Erythroblast (primary cell): Measurements from ENCODE around the gene CRYGS.
"Not testable (repeated sequence)": the region's sequence is repeated elsewhere in the genome, so short reads cannot be mapped to it uniquely, and the experiment has no call there.

Experiments used
- GATA1 ChIP-seq: IDR thresholded peaks from 2 replicates; pipeline ENCODE4 v1.6.1; 2011; ENCODE audit warnings: low read depth, mild to moderate bottlenecking, control low read depth, low read length, moderate library complexity
- POLR2A ChIP-seq: IDR thresholded peaks from 2 replicates; pipeline ENCODE4 v1.6.1; 2011; ENCODE audit warnings: mild to moderate bottlenecking, low read length

- TF ChIP-seq POLR2A, GATA1: not testable (repeated sequence)
Observed at GRCh38 chr3:186586245-186586644, 42.1 kb upstream of the CRYGS start.
